Stimulated activated CD4-positive, alpha-beta T cell treated with anti-CD3 and anti-CD28 coated beads, TNF-alpha, amount 100 ng/mL, for 48 hours (primary cell): ENCODE data around the gene NOL4L.
"Not testable (repeated sequence)": the region's sequence is repeated elsewhere in the genome, so short reads cannot be mapped to it uniquely, and the experiment has no call there.

ENCODE experiments used
- DNase-seq, 3 donors: peaks; one replicate each; pipeline ENCODE4 v3.0.0-alpha.2; 2020; ENCODE audit warnings: low read depth in 3 of 3

Gene NOL4L

GRCh38 chr20:32596681-32597252 is 11.6 kb upstream of the NOL4L start:
- no peak for DNase-seq

DNA sequence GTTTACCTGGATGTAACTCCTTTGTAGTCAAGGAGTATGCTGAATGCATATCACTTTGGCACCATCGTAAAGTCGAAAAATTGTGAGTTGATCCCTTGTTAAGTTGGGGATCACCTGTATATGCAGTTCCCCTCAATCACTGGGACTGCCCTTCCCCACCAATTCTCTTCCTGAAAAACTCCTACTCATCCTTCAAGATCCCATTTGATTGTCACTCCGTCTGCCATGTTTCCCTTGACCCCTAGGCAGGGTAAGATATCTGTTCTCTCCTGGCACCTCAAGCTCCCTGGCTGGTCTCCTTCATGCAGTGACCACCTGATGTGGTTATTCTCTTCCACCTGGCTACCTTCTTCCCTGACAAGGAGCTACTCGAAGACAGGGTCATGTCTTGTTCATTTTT is 10.0 kb upstream of the NOL4L start:
- DNase-seq: no peak

DNA sequence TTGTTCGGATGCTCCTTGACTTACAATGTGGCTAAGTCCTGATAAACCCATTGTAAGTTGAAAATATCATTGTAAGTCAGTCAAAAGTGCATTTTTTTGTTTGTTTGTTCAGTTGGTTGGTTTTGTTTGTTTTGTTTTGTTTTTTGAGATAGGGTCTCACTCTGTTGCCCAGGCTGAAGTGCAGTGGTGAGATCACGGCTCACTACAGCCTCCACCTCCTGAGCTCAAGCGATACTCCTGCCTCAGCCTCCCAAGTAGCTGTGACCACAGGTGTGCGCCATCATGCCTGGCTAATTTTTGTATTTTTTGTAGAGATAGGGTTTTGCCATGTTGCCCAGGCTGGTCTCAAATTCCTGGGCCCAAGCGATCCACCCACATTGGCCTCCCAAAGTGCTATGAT is 9.5 kb upstream of the NOL4L start:
- not testable (repeated sequence) for DNase-seq

DNA sequence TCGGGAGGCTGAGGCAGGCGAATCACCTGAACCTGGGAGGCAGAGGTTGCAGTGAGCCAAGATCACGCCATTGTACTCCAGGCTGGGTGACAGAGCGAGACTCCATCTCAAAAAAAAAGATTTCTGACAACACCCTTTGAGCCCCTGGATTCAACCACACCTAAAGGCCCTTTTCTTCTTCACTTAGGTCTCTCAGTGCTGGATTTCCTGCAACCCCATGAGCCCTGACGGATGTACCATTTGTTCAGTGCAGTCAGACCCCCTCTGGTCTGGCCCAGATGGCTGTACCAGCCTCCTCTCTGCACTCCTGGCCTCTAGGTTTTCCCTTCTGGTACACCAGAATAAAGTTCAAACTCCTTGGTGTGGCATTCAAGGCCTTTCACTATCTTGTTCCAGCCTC is 9.1 kb upstream of the NOL4L start:
- no peak for DNase-seq

DNA sequence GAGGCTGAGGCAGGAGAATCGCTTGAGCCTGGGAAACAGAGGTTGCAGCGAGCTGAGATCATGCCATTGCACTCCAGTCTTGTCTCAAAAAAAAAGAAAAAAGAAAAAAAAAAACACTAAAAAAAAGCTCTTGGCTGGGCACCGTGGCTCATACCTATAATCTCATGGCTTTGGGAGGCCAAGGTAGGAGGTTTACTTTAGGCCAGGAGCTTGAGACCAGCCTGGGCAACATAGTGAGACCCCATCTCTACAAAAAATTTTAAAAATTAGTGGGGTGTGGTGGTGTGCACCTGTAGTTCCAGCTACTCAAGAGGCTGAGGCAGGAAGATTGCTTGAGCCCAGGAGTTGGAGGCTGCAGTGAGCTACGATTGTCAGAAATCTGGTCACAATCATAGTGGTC is 7.5 kb upstream of the NOL4L start:
- not testable (repeated sequence) for DNase-seq

DNA sequence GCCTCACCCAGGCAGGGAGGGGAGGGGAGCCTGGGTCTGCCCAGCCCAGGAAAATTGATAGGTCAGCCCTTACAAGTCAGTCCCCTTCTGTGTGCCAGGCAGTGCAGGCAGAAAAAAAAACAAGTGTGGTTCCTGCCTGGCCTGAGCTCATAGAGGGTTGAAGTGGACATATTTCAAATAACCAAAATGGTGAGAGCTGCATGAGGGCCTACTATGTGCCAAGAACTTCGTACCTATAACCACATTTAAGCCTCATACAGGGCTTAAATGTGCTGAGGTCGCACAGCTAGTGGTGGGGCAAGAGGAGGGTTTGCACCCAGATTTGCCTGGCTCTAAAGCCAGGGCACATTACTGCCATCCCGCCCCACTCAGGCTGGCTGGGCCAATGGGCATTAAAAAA is 6.9 kb upstream of the NOL4L start:
- no peak for DNase-seq

DNA sequence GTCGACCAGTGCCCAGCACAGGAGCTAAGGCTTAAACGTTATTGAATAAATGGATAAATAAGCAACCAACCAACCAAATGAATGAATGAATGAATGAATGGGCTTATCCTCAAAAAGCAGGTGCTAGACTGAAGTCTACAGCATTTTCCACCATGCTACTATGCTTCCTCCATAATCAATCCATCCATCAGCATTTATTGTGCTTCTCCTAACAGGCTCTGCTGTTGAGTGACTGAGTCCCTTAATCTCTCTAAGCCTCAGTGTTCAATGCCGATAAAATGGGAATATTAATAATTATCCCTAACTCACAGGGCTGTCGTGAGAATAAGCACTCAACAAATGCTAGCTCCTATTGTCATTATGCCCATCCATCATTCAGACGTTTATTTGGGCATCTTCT is 4.6 kb upstream of the NOL4L start:
- no peak for DNase-seq

- no peak for DNase-seq
Measured at GRCh38 chr20:32589256-32589655, 4.1 kb upstream of the NOL4L start.

DNA sequence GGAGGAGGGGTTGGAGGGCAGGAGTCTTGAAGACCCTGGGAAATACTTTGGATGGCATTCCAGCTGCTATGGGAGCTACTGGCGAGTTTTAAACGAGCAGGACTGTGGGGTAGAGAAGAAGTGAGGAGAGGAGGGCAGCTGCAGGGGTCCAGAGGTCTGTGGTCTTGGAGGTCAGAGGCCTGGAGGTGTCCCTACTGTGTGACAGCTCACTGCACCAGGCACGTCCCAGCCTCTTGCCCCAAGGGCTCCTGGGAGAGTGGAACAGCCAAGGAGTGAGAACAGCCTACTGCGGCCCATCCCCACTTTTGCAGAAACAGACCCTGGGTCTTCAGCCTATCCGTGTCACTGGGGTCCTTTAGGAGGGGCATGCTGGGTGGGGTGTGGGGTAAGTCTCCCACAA is 2.9 kb upstream of the NOL4L start:
- DNase-seq: no peak

DNA sequence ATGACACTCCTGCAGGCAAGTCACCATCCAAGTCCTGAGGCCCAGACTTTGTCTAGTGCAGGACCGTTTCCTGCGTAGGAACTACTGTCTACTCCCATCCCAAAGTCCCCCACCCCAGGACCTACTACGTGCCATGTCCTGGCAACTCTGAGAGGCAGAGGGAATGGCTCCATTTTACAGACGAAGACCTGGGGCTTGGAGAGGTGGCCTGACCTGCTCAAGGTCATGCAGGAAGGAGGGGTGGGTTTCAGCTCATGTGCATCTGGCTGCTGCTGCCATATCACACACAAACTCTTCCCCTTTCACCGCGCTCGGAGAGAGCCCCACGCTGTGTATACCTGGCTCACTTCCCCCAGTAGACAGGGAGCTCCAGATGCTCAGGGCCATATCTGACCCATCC is 1.2 kb upstream of the NOL4L start:
- DNase-seq: no peak

DNA sequence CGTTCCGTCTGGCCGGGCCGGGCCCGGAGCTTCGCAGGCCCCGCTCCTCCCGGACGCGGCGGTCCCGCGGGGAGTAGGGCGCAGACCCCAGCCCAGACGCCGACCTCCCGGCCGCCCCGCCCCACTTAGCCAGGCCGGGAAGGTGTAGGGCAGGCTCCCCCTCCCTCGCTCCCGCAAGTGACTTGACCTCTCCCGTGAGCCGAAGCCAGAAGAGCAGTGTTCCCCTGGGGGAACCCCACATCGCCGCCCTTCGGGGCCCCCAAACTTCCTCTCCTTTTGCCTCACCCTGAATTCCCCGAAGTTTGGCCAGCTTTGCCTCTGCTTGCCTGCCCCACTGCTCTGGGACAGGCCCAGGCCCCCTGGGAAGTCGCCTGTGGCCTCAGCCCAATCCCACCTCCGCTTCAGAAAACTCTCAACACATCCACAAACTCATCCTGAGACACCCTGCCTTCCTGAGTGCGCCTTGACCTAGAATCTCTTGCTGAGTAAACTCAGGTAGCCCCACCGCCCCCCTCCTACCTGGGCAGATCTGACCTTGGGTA is 524 bp upstream of the NOL4L start:
- no peak for DNase-seq

- DNase-seq: no peak
Measured at GRCh38 chr20:32583581-32584070, 1.5 kb downstream of the NOL4L start.

DNA sequence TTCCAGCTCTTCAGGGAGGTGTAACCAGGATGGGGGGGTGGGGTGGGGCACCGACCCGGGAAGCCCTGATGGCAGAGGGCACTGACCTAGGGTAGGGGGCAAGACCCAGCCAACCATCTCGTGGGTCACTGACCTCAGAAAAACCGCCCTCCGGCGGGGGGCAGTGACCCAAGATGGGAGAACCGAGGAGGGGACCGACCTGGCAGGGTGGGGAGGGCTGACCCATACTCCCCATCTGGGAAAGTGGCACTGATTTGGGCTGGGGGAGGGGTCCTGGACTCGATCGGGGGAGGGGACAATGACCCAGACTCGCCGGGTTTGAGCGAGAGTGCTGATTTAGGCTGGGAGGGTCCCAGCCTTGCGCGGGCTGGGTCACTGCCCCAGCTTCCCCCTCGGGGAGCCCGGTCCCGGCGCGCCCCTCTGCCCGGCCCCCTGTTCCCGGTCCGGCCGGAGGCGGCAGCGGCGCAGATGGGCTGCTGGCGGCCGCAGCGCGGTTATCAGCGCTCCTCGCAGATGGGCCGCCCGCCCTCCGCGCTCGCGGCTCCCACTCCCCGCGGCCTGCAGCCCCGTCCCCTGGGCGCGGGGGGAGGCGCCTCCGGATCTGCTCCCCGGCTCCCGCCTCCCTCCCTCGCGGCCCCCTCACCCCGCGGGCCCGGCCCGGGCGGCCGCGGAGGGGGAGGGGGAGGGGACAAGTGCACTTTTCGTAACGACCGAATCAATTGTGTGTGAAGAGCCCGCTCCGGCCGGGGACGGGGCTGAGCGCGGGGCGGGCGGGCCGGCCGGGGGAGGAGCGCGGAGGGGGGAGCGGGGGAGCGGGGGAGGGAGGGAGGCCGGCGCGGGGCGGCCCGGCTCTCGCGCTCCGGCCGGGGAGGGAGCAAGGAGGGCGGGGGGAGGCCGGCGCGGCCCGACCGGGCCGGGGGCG is 2.2 kb downstream of the NOL4L start:
- DNase-seq: no peak

DNA sequence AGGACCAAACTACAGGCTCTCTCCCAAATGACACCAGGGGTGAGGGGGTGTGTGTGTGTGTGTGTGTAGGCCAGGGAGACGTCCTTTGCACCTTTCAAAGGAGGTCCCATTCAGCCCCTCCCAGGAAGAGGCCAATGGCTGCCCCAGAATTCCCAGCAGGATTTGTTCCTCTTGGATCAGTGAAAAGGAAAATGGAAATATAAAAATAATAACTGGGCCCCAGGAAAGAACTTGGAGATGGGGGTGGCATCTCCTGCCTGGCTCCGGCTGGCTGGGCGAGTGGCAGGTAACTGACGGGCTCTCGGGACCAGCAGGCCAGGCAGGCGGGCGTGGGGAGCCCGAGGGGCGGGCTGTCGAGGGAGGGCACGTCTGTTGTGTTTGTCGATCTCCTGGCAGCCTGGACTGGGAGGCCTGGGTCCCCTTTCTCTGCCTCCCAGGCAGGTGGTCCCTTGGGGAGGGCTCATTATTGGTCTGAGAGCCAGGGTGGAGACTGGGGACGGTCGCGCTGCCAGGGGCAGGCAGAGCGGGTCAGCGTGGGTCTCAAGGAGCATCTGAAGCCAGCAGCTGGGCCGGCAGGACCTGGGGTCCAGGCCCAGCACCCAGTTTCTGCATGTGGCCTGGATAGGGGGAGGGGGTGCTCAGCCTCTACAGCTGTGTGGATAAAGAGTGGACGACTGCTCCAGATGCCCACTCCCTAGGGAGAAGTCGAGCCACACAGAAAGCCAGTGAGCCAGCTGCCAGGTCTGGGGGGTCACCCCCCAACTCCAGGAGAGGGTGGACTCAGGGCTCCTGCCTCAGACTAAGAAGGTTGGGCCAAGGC is 3.1 kb downstream of the NOL4L start:
- DNase-seq: no peak

- no peak for DNase-seq
Measured at GRCh38 chr20:32580970-32581838, 3.9 kb downstream of the NOL4L start.

- DNase-seq: no peak
Measured at GRCh38 chr20:32580219-32580969, 4.7 kb downstream of the NOL4L start.

- no peak for DNase-seq
Measured at GRCh38 chr20:32578840-32579390, 6.2 kb downstream of the NOL4L start.

DNA sequence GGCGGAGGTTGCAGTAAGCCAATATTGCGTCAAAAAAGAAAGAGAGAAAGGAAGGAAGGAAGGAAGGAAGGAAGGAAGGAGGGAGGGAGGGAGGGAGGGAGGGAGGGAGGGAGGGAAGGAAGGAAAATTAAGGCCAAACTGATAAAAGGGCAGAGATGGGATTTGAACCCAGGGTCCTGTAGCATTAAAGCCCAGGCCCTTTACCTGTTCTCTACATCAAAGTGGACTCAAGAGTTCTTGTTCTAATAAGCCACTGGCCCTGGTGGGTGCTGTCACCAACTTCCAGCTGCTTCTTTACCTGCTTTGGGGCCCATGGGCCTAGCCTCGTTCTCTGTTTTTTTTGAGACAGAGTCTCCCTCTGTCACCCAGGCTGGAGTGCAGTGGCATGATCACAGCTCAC is 7.1 kb downstream of the NOL4L start:
- DNase-seq: not testable (repeated sequence)

DNA sequence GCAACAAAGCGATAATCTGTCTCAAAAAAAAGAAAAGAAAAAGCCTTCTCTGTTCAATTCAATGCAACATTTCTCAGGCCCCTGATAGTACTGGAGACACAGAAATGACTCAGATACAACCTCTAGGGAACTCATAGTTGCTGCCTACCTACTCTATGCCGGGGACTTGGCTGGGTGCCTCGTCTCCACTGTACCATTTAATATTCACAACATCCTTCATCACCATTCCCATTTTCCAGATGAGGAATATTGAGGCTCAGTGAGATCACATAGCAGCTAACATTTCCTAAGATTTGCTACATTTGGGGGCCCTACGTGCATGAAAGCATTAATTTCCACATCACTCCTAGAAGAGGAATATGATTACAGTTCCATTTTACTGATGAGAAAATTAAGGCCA is 7.5 kb downstream of the NOL4L start:
- no peak for DNase-seq

DNA sequence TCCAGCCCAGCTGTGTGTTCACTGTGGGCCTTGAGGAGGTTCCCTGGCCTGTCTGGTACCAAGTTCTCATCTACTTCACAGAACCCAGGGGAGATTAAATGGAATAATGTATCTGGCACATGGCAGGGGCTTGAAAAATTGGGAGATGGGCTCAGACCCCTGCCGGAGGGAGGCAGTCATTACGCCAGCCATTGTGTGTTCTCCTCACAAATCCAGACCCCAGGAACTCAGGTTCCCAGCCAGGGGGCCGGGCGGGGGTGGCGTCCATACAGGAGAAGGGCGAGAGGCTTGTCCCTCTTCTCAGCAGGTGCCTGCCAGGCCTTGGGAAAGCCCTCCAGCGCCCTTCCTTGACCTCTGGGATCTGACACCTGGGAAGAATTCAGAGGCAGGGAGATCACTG is 8.1 kb downstream of the NOL4L start:
- no peak for DNase-seq
